SIG-M5 treated with dmso at 0.1 percent for 504 hours (cell line): ENCODE measurements around the gene SLC16A11.
A peak's percentile ranks its signal among the peaks of the same experiment; 100 is the strongest.
"Not testable (repeated sequence)": the region's sequence is repeated elsewhere in the genome, so short reads cannot be mapped to it uniquely, and the experiment has no call there.

ENCODE experiments used
- DNase-seq: peaks from one replicate; lab custom pipeline; 2025; ENCODE audit not compliant: unreplicated experiment; lab: John Stamatoyannopoulos, UW

Gene SLC16A11

GRCh38 chr17:7043497-7044198 is at the start of gene SLC16A11:
Gene SLC16A11 (minus strand): TSS chr17:7044092. CDS start chr17:7043513, 579 bp downstream.
- no peak for DNase-seq

GRCh38 chr17:7091311-7092005 is 47.6 kb upstream of the SLC16A11 start:
- DNase-seq: not testable (repeated sequence)

GRCh38 chr17:7089570-7089969 is 45.7 kb upstream of the SLC16A11 start:
- DNase-seq: not testable (repeated sequence)

- not testable (repeated sequence) for DNase-seq
Observed at GRCh38 chr17:7088442-7088841, 44.5 kb upstream of the SLC16A11 start.

GRCh38 chr17:7084088-7084487 is 40.2 kb upstream of the SLC16A11 start:
- no peak for DNase-seq

- no peak for DNase-seq
Observed at GRCh38 chr17:7083592-7083991, 39.7 kb upstream of the SLC16A11 start.

- DNase-seq: no peak
Observed at GRCh38 chr17:7081341-7082062, 37.6 kb upstream of the SLC16A11 start.

- no peak for DNase-seq
Observed at GRCh38 chr17:7080456-7081041, 36.7 kb upstream of the SLC16A11 start.

- peak; percentile 27 for DNase-seq
Observed at GRCh38 chr17:7079581-7080455, 35.9 kb upstream of the SLC16A11 start, which contains the start of gene CLEC10A. Gene CLEC10A (minus strand): TSS chr17:7080251. CDS start chr17:7078812, 1,439 bp downstream.

- DNase-seq: no peak
Observed at GRCh38 chr17:7078711-7079110, 34.8 kb upstream of the SLC16A11 start.

GRCh38 chr17:7077911-7078546 is 34.1 kb upstream of the SLC16A11 start:
- no peak for DNase-seq

GRCh38 chr17:7074931-7075330 is 31.0 kb upstream of the SLC16A11 start:
- DNase-seq: no peak

GRCh38 chr17:7072406-7072805 is 28.5 kb upstream of the SLC16A11 start:
- DNase-seq: no peak

- DNase-seq: no peak
Observed at GRCh38 chr17:7070712-7071111, 26.8 kb upstream of the SLC16A11 start.

- no peak for DNase-seq
Observed at GRCh38 chr17:7068268-7068667, 24.4 kb upstream of the SLC16A11 start.

GRCh38 chr17:7067198-7067597 is 23.3 kb upstream of the SLC16A11 start:
- DNase-seq: no peak

GRCh38 chr17:7064261-7064660 is 20.4 kb upstream of the SLC16A11 start:
- DNase-seq: no peak

GRCh38 chr17:7063518-7064094 is 19.7 kb upstream of the SLC16A11 start:
- no peak for DNase-seq

GRCh38 chr17:7060165-7060891 is 16.4 kb upstream of the SLC16A11 start:
- DNase-seq: no peak
